Large intestine (tissue), 3 donors: Measurements from ENCODE around the gene CAB39L. TPM values are rescaled to one million over a fixed set of nuclear protein-coding genes. Genes with fewer than 3 reads are reported as not detected.

ENCODE experiments used
- DNase-seq, 2 donors: peaks; one replicate each; pipeline versions ENCODE4 v3.0.0 to v3.0.0-alpha.2; 2013
- H3K27ac ChIP-seq: one replicate; pipeline ENCODE4 v1.5.1; 2013; ENCODE audit warnings: low read length
- H3K27me3 ChIP-seq: 2 replicates; pipeline ENCODE4 v1.6.1; 2013; ENCODE audit warnings: low read length; ENCODE audit not compliant: control insufficient read depth, insufficient read depth
- H3K36me3 ChIP-seq: 2 replicates; pipeline ENCODE4 v1.6.1; 2013; ENCODE audit warnings: low read length; ENCODE audit not compliant: control insufficient read depth, insufficient read depth
- H3K4me1 ChIP-seq: one replicate; pipeline ENCODE4 v1.6.1; 2013; ENCODE audit warnings: low read length; ENCODE audit not compliant: control insufficient read depth, insufficient read depth
- H3K4me3 ChIP-seq: one replicate; pipeline ENCODE4 v1.5.1; 2013; ENCODE audit warnings: low read length
- H3K9me3 ChIP-seq: one replicate; pipeline ENCODE4 v1.6.1; 2013; ENCODE audit warnings: mild to moderate bottlenecking, low read depth, low read length, moderate library complexity; ENCODE audit not compliant: control insufficient read depth
- WGBS: methylation state at CpG from one replicate; pipeline ENCODE4 v1.1.5; 2013; ENCODE audit warnings: low lambda C conversion rate; ENCODE audit not compliant: insufficient coverage; 5-methylcytosine and 5-hydroxymethylcytosine counted together
- polyA plus RNA-seq: library from polyadenylated mRNA; unstranded; fragments of 120-200 nt; gene quantifications from one replicate; pipeline ENCODE4 v1.2.1, GENCODE V29; 2013

The CAB39L gene
- polyA plus RNA-seq, 1 donor: 7.8 TPM

DNA sequence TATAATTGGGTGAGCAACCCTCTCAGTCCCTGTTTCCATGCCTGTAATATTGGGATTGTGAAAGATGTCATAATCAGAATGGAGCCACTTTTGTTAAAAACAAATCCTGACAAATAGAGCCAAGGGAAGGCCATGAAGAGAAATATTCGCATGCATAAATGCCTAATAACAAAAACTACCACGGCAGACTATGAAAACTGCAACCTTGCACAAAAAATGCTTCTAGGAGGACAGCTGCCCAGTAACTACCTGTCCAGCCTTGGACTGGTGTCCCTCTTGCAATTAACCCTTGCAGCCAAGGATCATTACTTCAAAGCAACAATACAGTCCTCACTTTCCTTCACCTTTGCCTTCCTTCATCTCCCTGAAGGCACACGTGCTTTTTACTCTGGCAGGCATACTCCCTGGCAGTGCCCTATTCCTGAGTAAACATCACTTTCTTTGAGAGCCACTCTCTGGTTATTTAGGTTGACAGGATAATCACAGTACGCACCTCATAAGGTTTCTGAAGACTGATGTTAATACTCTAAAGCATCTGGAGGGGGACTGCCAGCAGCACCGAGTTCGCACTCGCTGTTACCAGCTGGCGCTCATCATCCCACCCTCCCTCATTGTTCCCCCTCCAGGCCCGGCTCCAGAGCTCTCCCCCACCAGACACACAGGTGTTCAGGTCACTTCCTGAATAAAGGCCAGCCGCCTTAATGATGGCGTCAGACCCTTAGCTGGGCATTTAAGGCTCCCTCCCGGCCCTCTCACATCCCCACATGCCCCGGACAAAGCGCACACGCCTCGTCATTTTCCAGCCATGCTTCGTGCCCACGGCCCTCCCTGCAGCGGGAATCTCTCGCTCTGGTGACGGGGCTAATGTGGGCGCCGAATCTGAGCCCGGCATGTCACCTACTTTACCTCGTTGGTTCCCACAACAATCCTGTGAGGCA, 138.8 kb downstream of the CAB39L start:
- Histone ChIP-seq H3K4me3 (no peak overlapping the region), H3K9me3 (no peaks in the 10 kb centered on the region), H3K27me3 (no peaks in the 10 kb centered on the region), H3K4me1 (no peaks in the 10 kb centered on the region), H3K36me3 (peaks cover 2% of the 10 kb centered on the region), H3K27ac (no peak overlapping the region)
- WGBS: 75% methylated on average over 1 of the region's 25 CpGs
- no peak for DNase-seq

DNA sequence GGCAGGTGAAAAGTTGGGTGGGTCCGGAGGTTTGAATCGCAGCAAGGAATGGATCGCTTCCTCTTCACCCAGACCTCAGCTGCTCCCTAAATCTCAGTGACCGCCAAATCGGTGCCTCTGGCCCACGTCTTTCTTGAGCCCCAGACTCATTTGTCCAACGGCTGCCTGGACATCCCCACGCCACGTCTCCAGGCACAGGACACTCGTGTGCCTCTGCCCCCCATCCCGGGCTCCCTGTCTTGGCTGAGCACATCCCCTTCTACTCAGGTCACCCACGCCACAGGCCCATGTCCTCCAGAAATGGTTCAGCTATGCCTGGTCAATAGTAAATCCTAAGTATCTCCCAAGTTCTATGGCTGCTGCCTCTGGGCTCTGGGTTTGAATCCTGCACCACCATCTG, 139.5 kb downstream of the CAB39L start:
- no CpG with 5 or more reads among the region's 12 CpGs for WGBS
- no peak overlapping the region for H3K4me3 ChIP-seq
- no peaks in the 10 kb centered on the region for H3K27me3 ChIP-seq
- no peak for DNase-seq
- H3K27ac ChIP-seq: no peak overlapping the region
- H3K4me1 ChIP-seq: no peaks in the 10 kb centered on the region
- H3K9me3 ChIP-seq: no peaks in the 10 kb centered on the region
- H3K36me3 ChIP-seq: no peaks in the 10 kb centered on the region

DNA sequence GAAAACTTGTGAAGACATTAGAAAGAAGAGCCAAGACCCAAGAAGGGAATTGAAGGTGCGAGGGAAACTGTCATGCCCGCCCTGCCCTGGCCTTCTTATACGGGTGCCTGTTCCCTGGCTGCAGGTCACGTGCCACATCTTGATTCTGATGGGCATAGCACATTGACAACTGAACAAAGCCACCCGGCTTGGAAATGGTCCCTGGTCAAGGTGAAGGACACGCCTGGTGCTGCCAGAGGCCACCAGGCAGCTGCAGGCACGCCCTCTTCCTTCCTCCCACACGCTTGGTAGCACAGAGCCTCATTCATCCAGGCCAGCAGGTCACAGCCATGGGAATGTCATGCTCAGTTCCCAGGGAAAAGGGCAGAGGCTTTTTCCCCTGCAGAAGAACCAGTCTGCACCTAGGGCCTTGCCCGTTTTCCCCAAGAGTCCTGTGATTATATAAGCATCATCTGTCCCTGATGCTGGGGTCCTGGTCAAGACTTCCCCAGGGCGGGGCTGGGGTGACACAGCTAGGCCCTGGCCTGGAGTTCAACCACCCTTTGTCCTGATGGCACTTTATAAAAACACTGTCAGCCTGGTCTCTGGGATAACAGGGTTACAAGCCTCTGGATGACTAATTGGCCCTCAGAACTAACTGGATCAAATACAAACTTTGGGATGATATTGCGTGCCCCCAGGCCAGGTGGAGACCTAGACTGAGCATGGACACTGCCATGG, 140.2 kb downstream of the CAB39L start:
- Histone ChIP-seq H3K27ac (no peak overlapping the region), H3K4me3 (no peak overlapping the region), H3K36me3 (no peaks in the 10 kb centered on the region), H3K27me3 (no peaks in the 10 kb centered on the region), H3K9me3 (no peaks in the 10 kb centered on the region), H3K4me1 (no peaks in the 10 kb centered on the region)
- WGBS: no CpG with 5 or more reads among the region's 11 CpGs
- DNase-seq: no peak

DNA sequence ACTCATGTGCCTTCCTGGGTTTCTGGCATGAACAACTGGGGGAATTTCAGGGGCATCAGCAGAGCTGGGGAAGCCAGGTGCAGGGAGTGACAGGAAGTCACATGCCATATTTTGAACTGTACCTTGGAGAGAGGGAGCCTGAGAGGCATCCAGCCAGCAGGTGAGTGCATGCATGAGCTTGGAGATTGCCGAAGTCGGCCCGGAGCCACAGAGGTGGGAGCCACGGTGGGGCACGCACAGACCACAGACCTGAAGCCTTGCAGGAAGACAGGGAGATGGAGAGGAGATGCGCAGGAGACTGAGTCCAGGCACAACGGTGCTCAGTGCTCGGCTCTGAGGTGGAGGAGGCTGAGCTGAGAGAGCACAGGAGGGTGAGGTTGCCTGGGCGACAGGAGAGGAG, 141.0 kb downstream of the CAB39L start:
- no peaks in the 10 kb centered on the region for H3K36me3 ChIP-seq
- H3K27ac ChIP-seq: no peak overlapping the region
- H3K27me3 ChIP-seq: no peaks in the 10 kb centered on the region
- H3K4me1 ChIP-seq: no peaks in the 10 kb centered on the region
- no CpG with 5 or more reads among the region's 9 CpGs for WGBS
- H3K4me3 ChIP-seq: no peak overlapping the region
- no peaks in the 10 kb centered on the region for H3K9me3 ChIP-seq
- no peak for DNase-seq

DNA sequence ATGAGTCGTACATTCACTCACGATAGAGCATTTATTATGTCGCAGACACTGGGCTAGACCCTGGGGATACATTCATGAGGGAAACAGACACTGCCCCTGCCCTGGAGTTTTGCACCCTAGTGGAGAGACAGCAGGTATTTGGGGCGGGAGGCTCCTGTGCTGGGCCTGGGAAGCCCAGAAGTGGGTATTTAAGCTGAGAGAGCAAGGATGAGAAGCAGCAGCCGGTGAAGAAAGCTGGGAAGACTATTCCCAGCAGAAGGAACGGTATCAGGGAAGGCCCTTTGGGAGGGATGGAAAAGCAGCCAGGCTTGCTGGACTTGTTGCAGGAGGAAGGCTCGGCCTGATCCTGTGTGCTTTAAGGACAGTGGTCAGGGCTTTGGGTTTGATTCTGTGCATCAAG, 141.6 kb downstream of the CAB39L start:
- 100% methylated on average over 1 of the region's 7 CpGs for WGBS

DNA sequence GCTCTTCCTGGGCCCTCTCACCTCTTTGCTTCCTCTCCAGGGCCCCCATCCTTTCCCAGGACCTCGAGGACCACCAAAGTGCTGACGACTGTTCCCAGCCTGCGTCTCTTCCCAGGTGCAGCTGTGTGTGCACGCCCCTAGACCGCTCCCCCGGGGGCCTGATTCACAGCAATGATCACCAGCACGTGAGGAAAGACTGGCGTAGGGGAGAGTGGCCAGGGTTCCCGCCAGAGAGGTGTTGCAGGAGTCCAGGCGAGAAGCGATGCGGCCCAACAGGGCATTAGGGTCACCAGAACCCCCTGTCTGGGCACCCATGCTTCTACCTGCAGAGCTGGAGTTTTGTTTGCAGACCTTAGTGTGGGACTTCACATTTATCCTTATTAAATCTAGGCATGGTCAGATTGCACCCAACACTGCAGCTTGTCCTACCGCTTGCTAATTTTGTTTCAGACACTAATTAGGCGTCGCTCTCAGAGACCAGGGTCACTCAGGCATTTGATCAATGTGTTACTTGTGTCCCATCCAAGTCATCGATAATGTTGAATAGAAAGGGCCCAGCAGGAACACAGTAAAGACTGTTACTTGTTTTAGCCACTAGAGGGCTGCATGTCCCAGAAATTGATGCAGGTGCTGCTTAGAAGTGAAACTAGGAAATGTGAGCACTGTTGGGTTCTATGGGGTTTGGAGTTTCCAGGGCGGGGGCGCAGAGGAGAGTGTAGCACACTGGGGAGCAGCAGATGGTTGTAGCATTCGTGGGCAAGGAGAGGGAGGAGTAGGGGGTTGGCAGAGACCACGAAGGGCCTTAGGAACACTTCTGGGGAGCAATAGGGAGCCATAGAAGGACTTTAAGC, 142.9 kb downstream of the CAB39L start:
- Histone ChIP-seq H3K27me3 (no peaks in the 10 kb centered on the region), H3K27ac (no peak overlapping the region), H3K36me3 (no peaks in the 10 kb centered on the region), H3K4me3 (peak overlapping the region; percentile 28), H3K4me1 (no peaks in the 10 kb centered on the region), H3K9me3 (no peaks in the 10 kb centered on the region)
- WGBS: no CpG with 5 or more reads among the region's 20 CpGs
- DNase-seq: peak; percentile 61 to 75

More for the DNA sequence above, 141.6 kb downstream of the CAB39L start:
- Histone ChIP-seq H3K4me3 (no peak overlapping the region), H3K9me3 (no peaks in the 10 kb centered on the region), H3K27me3 (no peaks in the 10 kb centered on the region), H3K27ac (no peak overlapping the region), H3K4me1 (no peaks in the 10 kb centered on the region), H3K36me3 (no peaks in the 10 kb centered on the region)
- DNase-seq: no peak

DNA sequence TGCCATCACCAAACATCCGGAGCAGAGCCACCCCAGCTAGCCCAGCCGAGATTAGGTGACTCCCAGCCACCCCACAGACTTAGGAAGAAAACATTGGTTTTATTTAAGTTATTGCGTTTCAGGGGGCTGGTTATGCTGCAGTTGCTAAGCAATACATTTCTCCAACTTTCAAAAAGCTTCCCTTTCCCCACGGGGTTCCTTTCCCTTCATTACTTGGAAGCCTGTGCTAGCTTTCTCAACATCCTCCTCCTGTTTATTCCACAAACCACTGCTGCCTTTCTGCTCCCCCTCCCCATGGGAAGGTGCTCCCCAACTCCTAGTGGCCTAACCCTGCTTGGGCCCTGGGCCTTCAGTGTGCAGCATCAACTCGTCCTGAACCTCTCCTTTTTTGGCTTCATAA, 143.6 kb downstream of the CAB39L start:
- Histone ChIP-seq H3K4me1 (no peaks in the 10 kb centered on the region), H3K27me3 (no peaks in the 10 kb centered on the region), H3K9me3 (no peaks in the 10 kb centered on the region), H3K4me3 (no peak overlapping the region), H3K27ac (no peak overlapping the region), H3K36me3 (no peaks in the 10 kb centered on the region)
- no peak for DNase-seq
- WGBS: 71% methylated on average over 1 of the region's 5 CpGs

DNA sequence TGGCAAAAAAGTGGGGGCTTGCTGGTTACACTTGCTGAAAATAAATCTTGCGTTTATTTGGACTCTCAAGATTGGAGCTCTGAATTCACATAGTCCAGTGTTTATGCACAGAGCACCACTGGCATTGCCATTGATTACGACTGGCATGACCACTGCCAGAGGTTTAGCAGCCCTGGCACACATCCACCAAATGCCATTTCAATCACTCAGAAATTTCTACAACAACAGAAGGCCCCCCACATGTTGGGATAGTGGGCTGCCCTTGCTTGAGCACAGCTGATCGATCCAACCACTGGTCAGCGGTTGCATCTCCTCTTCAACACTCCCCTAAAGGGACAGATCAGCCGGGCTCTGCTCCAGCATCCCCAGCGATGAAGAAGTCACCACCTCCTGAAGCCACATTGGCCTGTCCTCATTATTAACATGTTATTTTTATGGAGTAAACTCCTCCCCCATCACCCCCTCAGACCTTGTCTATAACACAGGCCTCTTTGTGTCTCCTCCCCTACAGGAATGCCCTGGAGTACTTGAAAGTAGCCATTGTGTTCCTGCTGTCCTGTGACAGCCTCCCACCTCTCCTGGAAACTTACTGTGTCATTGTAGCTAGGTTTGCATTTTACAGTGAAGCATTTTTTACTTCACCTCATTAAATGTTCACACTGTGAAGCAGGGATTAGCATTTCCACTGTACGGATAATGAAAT, 144.8 kb downstream of the CAB39L start:
- Histone ChIP-seq H3K27ac (no peak overlapping the region), H3K4me1 (no peaks in the 10 kb centered on the region), H3K4me3 (no peak overlapping the region), H3K9me3 (no peaks in the 10 kb centered on the region), H3K36me3 (no peaks in the 10 kb centered on the region), H3K27me3 (no peaks in the 10 kb centered on the region)
- no CpG with 5 or more reads among the region's 7 CpGs for WGBS
- DNase-seq: no peak

DNA sequence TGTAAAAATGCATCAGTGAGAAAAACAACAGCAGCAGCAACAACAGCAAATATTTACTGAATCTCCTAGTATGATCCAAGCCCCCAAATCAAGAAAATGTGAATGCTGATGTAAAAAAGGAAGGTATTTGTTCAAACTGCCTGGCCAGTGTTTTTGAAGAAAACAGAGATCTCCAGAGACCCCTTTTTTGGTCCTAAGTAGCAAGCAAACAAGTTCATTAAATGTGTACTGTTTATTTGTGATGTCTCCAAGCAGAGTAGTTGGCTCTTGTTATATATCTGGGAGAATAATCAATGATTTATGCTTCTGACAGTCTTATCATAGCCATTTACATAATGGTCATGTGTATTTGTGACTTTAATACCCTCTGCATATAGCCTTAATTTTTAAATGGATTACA, 145.4 kb downstream of the CAB39L start:
- no peak for DNase-seq
- Histone ChIP-seq H3K9me3 (no peaks in the 10 kb centered on the region), H3K36me3 (no peaks in the 10 kb centered on the region), H3K4me1 (no peaks in the 10 kb centered on the region), H3K4me3 (no peak overlapping the region), H3K27ac (no peak overlapping the region), H3K27me3 (no peaks in the 10 kb centered on the region)

DNA sequence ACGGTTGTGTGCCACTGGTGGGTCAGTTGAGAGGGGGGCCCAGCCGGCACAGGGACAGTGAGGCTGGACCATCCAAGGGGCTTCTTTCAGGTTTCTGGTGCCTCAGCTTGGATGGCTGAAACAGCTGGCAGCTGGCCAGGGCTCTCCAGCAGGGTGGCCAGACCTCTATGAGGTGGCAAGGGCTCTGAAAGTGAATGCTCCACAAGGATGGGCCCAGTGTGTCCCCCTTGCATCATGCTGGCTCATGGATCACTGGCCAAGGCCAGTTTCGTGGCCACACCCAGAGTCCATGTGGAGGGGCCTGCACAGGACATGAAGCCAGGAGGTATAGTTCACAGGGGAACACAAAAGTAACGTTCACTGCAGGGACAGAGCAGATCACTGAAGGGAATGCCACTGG, 146.5 kb downstream of the CAB39L start:
- Histone ChIP-seq H3K9me3 (no peaks in the 10 kb centered on the region), H3K36me3 (no peaks in the 10 kb centered on the region)
- no CpG with 5 or more reads among the region's 4 CpGs for WGBS

More for the DNA sequence above, 146.5 kb downstream of the CAB39L start:
- no peaks in the 10 kb centered on the region for H3K4me1 ChIP-seq
- no peak overlapping the region for H3K27ac ChIP-seq
- DNase-seq: no peak
- H3K4me3 ChIP-seq: no peak overlapping the region
- H3K27me3 ChIP-seq: no peaks in the 10 kb centered on the region
